ENCODE results near the gene POU3F3.

DNA sequence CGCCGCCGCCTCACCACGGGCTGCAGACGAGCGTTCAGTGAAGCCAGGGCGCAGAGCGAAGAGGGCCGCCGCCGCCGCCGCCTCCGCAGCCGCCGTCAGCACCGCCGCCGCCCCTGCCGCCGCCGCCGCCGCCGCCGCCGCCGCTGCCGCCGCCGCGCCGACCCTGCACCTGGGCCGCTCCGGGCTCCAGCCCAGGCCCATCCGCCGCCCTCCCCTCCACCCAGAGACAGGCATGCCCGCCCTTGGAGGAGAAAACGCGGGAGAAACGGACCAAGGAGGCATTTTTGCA, 3.0 kb downstream of the POU3F3 start:
- TF ChIP-seq POLR2A (IDR thresholded peaks at IDR 0.05; ENCODE audit: low read length) (no peak), GATA1 (IDR thresholded peaks at IDR 0.05; ENCODE audit: low read depth, low read length) (no peak)

All from erythroblast (primary cell).